GM19455 (cell line): ENCODE results near the gene CHCHD6.

Experiments used
- ATAC-seq: cut with Tn5 transposase; IDR thresholded peaks from one replicate; pipeline ENCODE4 v1.9.1; 2021; ENCODE audit not compliant: unreplicated experiment

Gene CHCHD6

GRCh38 chr3:126916546-126916945, 212.5 kb downstream of the CHCHD6 start:
- ATAC-seq, result no peak

GRCh38 chr3:126917232-126917804, 213.3 kb downstream of the CHCHD6 start:
- ATAC-seq, result no peak

- ATAC-seq, result no peak
These were observed 214.3 kb downstream of the CHCHD6 start for GRCh38 chr3:126918355-126918821.

- no peak for ATAC-seq
These were observed 217.2 kb downstream of the CHCHD6 start for GRCh38 chr3:126921085-126921824.

- no peak for ATAC-seq
These were observed 218.4 kb downstream of the CHCHD6 start for GRCh38 chr3:126922466-126922865.

- no peak for ATAC-seq
These were observed 219.4 kb downstream of the CHCHD6 start for GRCh38 chr3:126923423-126923822.

- no peak for ATAC-seq
These were observed 219.9 kb downstream of the CHCHD6 start for GRCh38 chr3:126923895-126924294.

- no peak for ATAC-seq
These were observed 220.4 kb downstream of the CHCHD6 start for GRCh38 chr3:126924458-126924857.

GRCh38 chr3:126925411-126926171, 221.6 kb downstream of the CHCHD6 start:
- no peak for ATAC-seq

GRCh38 chr3:126926684-126927400, 222.8 kb downstream of the CHCHD6 start:
- ATAC-seq, result no peak

GRCh38 chr3:126927401-126927750, 223.3 kb downstream of the CHCHD6 start:
- no peak for ATAC-seq

GRCh38 chr3:126927846-126928245, 223.8 kb downstream of the CHCHD6 start:
- ATAC-seq, result no peak

GRCh38 chr3:126928921-126929474, 225.0 kb downstream of the CHCHD6 start:
- no peak for ATAC-seq

- ATAC-seq, result no peak
These were observed 227.0 kb downstream of the CHCHD6 start for GRCh38 chr3:126930936-126931600.

GRCh38 chr3:126931806-126932187, 227.8 kb downstream of the CHCHD6 start:
- no peak for ATAC-seq

- ATAC-seq, result no peak
These were observed 228.3 kb downstream of the CHCHD6 start for GRCh38 chr3:126932188-126932931.

GRCh38 chr3:126934031-126934531, 230.0 kb downstream of the CHCHD6 start:
- ATAC-seq, result no peak

- no peak for ATAC-seq
These were observed 231.0 kb downstream of the CHCHD6 start for GRCh38 chr3:126934991-126935390.

GRCh38 chr3:126935756-126936509, 231.9 kb downstream of the CHCHD6 start:
- no peak for ATAC-seq
